Measurements from ENCODE around the gene VCAN. TPM values are rescaled to one million over a fixed set of nuclear protein-coding genes. Genes with fewer than 3 reads are reported as not detected.

VCAN gene
- total and polyA plus RNA-seq, 4 donors: 0.97 to 15.6 (median 4.8) TPM

DNA sequence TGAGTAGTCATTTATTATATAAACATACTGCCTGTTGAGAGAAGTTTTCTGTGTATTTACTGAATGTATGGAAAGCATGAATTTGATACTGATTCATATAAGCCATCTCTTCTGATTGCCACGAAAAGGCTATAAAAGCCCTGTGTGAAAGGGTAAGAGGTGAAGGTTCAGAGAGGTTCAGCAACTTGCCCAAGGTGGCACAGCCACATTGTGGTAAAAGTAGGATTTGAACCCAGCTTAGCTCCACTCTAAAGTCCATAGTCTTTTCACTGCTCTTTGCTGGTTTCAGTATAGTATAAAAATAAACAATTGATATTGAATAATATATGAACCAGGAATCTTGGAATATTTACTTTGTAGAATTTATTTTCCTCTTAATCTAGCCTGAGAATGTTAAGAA is 71.3 kb downstream of the VCAN start:
- no peaks in the 10 kb centered on the region for H3K36me3 ChIP-seq (ENCODE audit: control insufficient read depth in 4 of 4, insufficient read depth in 3 of 4, low read depth in 1 of 4, low read length in 3 of 4)
- no peak overlapping the region for H3K27ac ChIP-seq (ENCODE audit: low read depth in 1 of 2, low read length in 2 of 2)
- H3K9ac ChIP-seq (ENCODE audit: low read depth in 1 of 2, low read length in 2 of 2): no peak overlapping the region
- no peaks in the 10 kb centered on the region for H3K9me3 ChIP-seq (ENCODE audit: control insufficient read depth in 4 of 4, low read length in 3 of 4)
- WGBS: 50% methylated on average over 1 of the region's 1 CpG
- no peak for DNase-seq (ENCODE audit: low spot score)
- H3K4me1 ChIP-seq (ENCODE audit: control insufficient read depth in 4 of 4, insufficient read depth in 4 of 4, low read length in 3 of 4): peaks cover 0 to 1% (median 0%) of the 10 kb centered on the region in 4 donors
- H3K27me3 ChIP-seq (ENCODE audit: control insufficient read depth in 4 of 4, insufficient read depth in 4 of 4, low read length in 3 of 4): no peaks in the 10 kb centered on the region
- TF ChIP-seq FOXA2 (IDR thresholded peaks at IDR 0.05) (no peak), YY1 (IDR thresholded peaks at IDR 0.05) (no peak), JUND (IDR thresholded peaks at IDR 0.05) (no peak), CTCF (IDR thresholded peaks at IDR 0.05; ENCODE audit: low read depth, low read length, missing input control) (no peak), TAF1 (conservative IDR thresholded peaks at IDR 0.05) (no peak), RAD21 (IDR thresholded peaks at IDR 0.05) (no peak), ZBTB33 (IDR thresholded peaks at IDR 0.05) (no peak)
- TF ChIP-seq, protein P1, sequence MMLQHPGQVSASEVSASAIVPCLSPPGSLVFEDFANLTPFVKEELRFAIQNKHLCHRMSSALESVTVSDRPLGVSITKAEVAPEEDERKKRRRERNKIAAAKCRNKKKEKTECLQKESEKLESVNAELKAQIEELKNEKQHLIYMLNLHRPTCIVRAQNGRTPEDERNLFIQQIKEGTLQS (IDR thresholded peaks at IDR 0.05): no peak
- TF ChIP-seq, protein P2, sequence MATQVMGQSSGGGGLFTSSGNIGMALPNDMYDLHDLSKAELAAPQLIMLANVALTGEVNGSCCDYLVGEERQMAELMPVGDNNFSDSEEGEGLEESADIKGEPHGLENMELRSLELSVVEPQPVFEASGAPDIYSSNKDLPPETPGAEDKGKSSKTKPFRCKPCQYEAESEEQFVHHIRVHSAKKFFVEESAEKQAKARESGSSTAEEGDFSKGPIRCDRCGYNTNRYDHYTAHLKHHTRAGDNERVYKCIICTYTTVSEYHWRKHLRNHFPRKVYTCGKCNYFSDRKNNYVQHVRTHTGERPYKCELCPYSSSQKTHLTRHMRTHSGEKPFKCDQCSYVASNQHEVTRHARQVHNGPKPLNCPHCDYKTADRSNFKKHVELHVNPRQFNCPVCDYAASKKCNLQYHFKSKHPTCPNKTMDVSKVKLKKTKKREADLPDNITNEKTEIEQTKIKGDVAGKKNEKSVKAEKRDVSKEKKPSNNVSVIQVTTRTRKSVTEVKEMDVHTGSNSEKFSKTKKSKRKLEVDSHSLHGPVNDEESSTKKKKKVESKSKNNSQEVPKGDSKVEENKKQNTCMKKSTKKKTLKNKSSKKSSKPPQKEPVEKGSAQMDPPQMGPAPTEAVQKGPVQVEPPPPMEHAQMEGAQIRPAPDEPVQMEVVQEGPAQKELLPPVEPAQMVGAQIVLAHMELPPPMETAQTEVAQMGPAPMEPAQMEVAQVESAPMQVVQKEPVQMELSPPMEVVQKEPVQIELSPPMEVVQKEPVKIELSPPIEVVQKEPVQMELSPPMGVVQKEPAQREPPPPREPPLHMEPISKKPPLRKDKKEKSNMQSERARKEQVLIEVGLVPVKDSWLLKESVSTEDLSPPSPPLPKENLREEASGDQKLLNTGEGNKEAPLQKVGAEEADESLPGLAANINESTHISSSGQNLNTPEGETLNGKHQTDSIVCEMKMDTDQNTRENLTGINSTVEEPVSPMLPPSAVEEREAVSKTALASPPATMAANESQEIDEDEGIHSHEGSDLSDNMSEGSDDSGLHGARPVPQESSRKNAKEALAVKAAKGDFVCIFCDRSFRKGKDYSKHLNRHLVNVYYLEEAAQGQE (IDR thresholded peaks at IDR 0.05): no peak
- no peak overlapping the region for H3K4me3 ChIP-seq (ENCODE audit: low read depth in 1 of 3, low read length in 3 of 3)

DNA sequence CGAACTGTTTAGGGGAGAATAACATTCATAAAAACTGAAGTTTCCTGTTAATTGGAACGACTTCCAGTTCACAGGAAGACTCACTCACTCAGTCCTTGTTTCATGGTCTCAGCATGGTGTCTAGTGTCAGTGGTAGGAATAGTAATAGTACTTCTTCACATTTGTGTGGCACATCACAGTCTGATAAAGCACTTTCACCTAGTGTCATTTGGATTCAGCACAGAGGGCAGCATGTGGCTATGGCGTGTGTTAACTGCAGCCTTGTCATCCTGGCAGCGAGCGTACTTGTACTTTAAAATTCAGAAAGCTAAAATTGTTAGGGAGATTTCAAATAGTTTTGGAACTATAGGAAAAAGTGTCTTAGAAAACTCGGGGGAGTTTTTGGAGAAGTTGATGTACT is 72.4 kb downstream of the VCAN start:
- no peaks in the 10 kb centered on the region for H3K36me3 ChIP-seq (ENCODE audit: control insufficient read depth in 4 of 4, insufficient read depth in 3 of 4, low read depth in 1 of 4, low read length in 3 of 4)
- no peak overlapping the region for H3K27ac ChIP-seq (ENCODE audit: low read depth in 1 of 2, low read length in 2 of 2)
- H3K27me3 ChIP-seq (ENCODE audit: control insufficient read depth in 4 of 4, insufficient read depth in 4 of 4, low read length in 3 of 4): no peaks in the 10 kb centered on the region
- TF ChIP-seq, protein P3, sequence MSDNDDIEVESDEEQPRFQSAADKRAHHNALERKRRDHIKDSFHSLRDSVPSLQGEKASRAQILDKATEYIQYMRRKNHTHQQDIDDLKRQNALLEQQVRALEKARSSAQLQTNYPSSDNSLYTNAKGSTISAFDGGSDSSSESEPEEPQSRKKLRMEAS (IDR thresholded peaks at IDR 0.05): no peak
- no peak for TF ChIP-seq YY1 (IDR thresholded peaks at IDR 0.05)
- TF ChIP-seq FOXA1 (IDR thresholded peaks at IDR 0.05): no peak
- TF ChIP-seq FOXA2 (IDR thresholded peaks at IDR 0.05): no peak
- TF ChIP-seq RAD21 (IDR thresholded peaks at IDR 0.05): no peak
- TF ChIP-seq JUND (IDR thresholded peaks at IDR 0.05): no peak
- TF ChIP-seq SP1 (IDR thresholded peaks at IDR 0.05): no peak
- TF ChIP-seq HNF4A (conservative IDR thresholded peaks at IDR 0.05): no peak
- TF ChIP-seq, protein P1 (IDR thresholded peaks at IDR 0.05): no peak
- no peak for TF ChIP-seq NR2F2 (IDR thresholded peaks at IDR 0.05)
- no peak for TF ChIP-seq GABPA (IDR thresholded peaks at IDR 0.05 in 1 of 2, conservative IDR thresholded peaks at IDR 0.05 in 1 of 2)
- no peak for TF ChIP-seq CTCF (IDR thresholded peaks at IDR 0.05; ENCODE audit: low read depth, low read length, missing input control)
- TF ChIP-seq, protein P2 (IDR thresholded peaks at IDR 0.05): no peak
- TF ChIP-seq EGR1 (IDR thresholded peaks at IDR 0.05; ENCODE audit: low read depth in 2 of 2): no peak

More for the DNA sequence above, 72.4 kb downstream of the VCAN start:
- Histone ChIP-seq H3K4me3 (ENCODE audit: low read depth in 1 of 3, low read length in 3 of 3) (no peak overlapping the region), H3K9me3 (ENCODE audit: control insufficient read depth in 4 of 4, low read length in 3 of 4) (no peaks in the 10 kb centered on the region), H3K9ac (ENCODE audit: low read depth in 1 of 2, low read length in 2 of 2) (no peak overlapping the region), H3K4me1 (ENCODE audit: control insufficient read depth in 4 of 4, insufficient read depth in 4 of 4, low read length in 3 of 4) (peaks cover 0 to 11% (median 3%) of the 10 kb centered on the region in 4 donors)
- WGBS: 75% methylated on average over 6 of the region's 6 CpGs
- DNase-seq (ENCODE audit: low spot score): no peak

Data from liver (tissue), 9 donors.